ENCODE data around the gene SLC9A3. TPM values are rescaled to one million over a fixed set of nuclear protein-coding genes. Genes with fewer than 3 reads are reported as not detected.

The SLC9A3 gene
- total RNA-seq, 1 experiment from 2014 or later, result 1.5 TPM

DNA sequence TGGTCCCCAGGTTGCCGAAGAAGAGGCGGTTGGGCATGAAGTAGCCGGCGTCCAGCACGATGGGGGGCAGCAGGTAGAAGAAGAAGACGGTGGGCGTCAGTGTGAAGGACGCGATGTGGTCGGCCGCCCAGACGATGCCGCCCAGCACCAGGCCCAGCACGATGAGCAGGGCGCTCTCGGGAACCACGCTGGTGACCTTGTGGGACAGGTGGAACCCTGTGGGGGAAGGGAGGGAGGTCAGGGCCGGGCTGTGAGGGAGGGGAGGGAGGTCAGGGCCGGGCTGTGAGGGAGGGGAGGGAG is 32.4 kb downstream of the SLC9A3 start:
- Histone ChIP-seq H3K27me3 (ENCODE audit: insufficient read depth, low read length) (no peaks in the 10 kb centered on the region), H3K4me3 (replicated peaks in 1 of 2; ENCODE audit: low read depth in 1 of 2, low read length in 2 of 2) (no peak overlapping the region), H3K9me2 (ENCODE audit: insufficient read depth) (no peaks in the 10 kb centered on the region), H3K4me2 (ENCODE audit: low read length) (no peak overlapping the region), H3K9me3 (ENCODE audit: control insufficient read depth in 1 of 2, insufficient read depth in 1 of 2, low read depth in 1 of 2, low read length in 2 of 2) (no peaks in the 10 kb centered on the region), H4K20me1 (ENCODE audit: insufficient read depth) (no peaks in the 10 kb centered on the region), H3K79me2 (ENCODE audit: insufficient read depth, low read length) (no peaks in the 10 kb centered on the region), H3K36me3 (ENCODE audit: control insufficient read depth in 1 of 2, insufficient read depth in 2 of 2, low read length in 2 of 2) (no peaks in the 10 kb centered on the region), H2AFZ (ENCODE audit: low read depth, low read length, poor library complexity, severe bottlenecking) (no peak overlapping the region), H3K27ac (ENCODE audit: low read depth, low read length) (no peak overlapping the region), H3K4me1 (ENCODE audit: control insufficient read depth in 1 of 2, insufficient read depth in 2 of 2, low read length in 2 of 2) (no peaks in the 10 kb centered on the region), H3K9ac (ENCODE audit: low read length) (no peak overlapping the region)
- RAD21 ChIA-PET (ENCODE audit: low non-redundant PET in 1 of 2, low total read pairs in 2 of 2, uncharacterized antibody in 2 of 2, unreplicated experiment in 2 of 2), result no interaction called here
- no TSS peak for BruUV-seq (replicated peaks)
- no peak for TF ChIP-seq ZFX (IDR thresholded peaks at IDR 0.05)
- TF ChIP-seq POLR2AphosphoS5 (IDR thresholded peaks at IDR 0.05; ENCODE audit: low read depth, low read length), result no peak
- no peak for TF ChIP-seq POLR2A (IDR thresholded peaks at IDR 0.05; ENCODE audit: borderline replicate concordance, extremely low read depth, insufficient read depth, insufficient read length)
- TF ChIP-seq EZH2phosphoT487 (IDR thresholded peaks at IDR 0.05; ENCODE audit: borderline replicate concordance), result no peak
- TF ChIP-seq, protein P1, sequence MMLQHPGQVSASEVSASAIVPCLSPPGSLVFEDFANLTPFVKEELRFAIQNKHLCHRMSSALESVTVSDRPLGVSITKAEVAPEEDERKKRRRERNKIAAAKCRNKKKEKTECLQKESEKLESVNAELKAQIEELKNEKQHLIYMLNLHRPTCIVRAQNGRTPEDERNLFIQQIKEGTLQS (IDR thresholded peaks at IDR 0.05), result no peak
- TF ChIP-seq SP1 (IDR thresholded peaks at IDR 0.05; ENCODE audit: low read depth), result no peak
- no peak for TF ChIP-seq ELF1 (IDR thresholded peaks at IDR 0.05; ENCODE audit: borderline replicate concordance, low read depth)
- TF ChIP-seq FOSL1 (IDR thresholded peaks at IDR 0.05; ENCODE audit: low read depth), result no peak
- intact Hi-C loops (cut with micrococcal nuclease), result no loop called here
- ATAC-seq (no peak), DNase-seq (ENCODE audit: low read depth, low spot score) (no peak)
- CTCF ChIA-PET, result no interaction called here
- POLR2A ChIA-PET, result no interaction called here

DNA sequence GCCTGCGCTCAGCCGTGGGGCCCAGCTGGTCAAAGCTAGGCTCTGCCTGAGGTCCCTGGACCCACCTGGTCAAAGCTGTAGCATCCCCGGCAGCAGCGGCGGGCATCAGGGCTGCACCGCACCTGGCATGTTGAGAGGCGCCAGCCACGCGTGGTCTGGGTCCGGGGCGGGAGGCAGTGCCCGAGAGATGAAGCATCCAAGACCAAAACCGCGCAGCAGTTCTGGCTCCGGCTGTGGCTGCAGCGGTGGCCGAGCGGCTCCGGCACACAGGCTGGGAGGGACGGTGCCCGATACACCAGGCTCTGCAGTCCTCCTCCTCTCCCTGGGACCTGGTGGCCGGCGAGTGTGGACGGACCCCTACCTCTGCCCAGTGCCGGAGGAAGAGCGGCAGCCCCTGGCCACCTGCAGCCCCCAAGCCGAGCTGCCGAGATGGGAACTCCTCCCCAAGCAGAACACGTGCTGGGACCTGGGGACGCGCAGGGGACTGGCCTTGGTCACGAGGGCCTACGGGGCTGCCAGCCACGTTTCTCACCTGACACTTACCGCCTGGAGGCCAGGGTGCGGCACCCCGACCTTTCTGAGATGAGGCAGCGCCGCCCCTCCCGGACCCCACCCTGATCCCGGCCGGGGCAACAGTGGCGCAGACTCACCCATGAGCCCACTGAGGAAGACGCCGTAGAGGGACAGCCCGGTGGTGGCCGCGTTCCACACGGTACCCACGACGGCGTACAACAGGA is 33.0 kb downstream of the SLC9A3 start:
- ChIA-PET POLR2A (no interaction called here), RAD21 (ENCODE audit: low non-redundant PET in 1 of 2, low total read pairs in 2 of 2, uncharacterized antibody in 2 of 2, unreplicated experiment in 2 of 2) (no interaction called here), CTCF (no interaction called here)
- H3K9me3 ChIP-seq (ENCODE audit: control insufficient read depth in 1 of 2, insufficient read depth in 1 of 2, low read depth in 1 of 2, low read length in 2 of 2), result no peaks in the 10 kb centered on the region
- no peak overlapping the region for H2AFZ ChIP-seq (ENCODE audit: low read depth, low read length, poor library complexity, severe bottlenecking)
- H3K9ac ChIP-seq (ENCODE audit: low read length), result no peak overlapping the region
- intact Hi-C loops (cut with micrococcal nuclease), result no loop called here
- H3K36me3 ChIP-seq (ENCODE audit: control insufficient read depth in 1 of 2, insufficient read depth in 2 of 2, low read length in 2 of 2), result no peaks in the 10 kb centered on the region
- H3K79me2 ChIP-seq (ENCODE audit: insufficient read depth, low read length), result no peaks in the 10 kb centered on the region
- H3K4me1 ChIP-seq (ENCODE audit: control insufficient read depth in 1 of 2, insufficient read depth in 2 of 2, low read length in 2 of 2), result peaks cover 0 to 3% of the 10 kb centered on the region in 2 experiments; a peak in 3 of 4 replicates
- no peaks in the 10 kb centered on the region for H3K27me3 ChIP-seq (ENCODE audit: insufficient read depth, low read length)
- H3K27ac ChIP-seq (ENCODE audit: low read depth, low read length), result no peak overlapping the region
- H3K4me3 ChIP-seq (replicated peaks in 1 of 2; ENCODE audit: low read depth in 1 of 2, low read length in 2 of 2), result no peak overlapping the region
- DNase-seq (ENCODE audit: low read depth, low spot score) (no peak), ATAC-seq (no peak)
- no peak overlapping the region for H3K4me2 ChIP-seq (ENCODE audit: low read length)
- no peaks in the 10 kb centered on the region for H4K20me1 ChIP-seq (ENCODE audit: insufficient read depth)
- BruUV-seq (replicated peaks), result no TSS peak
- no peaks in the 10 kb centered on the region for H3K9me2 ChIP-seq (ENCODE audit: insufficient read depth)
- TF ChIP-seq EZH2phosphoT487 (IDR thresholded peaks at IDR 0.05; ENCODE audit: borderline replicate concordance) (no peak), CTCF (IDR thresholded peaks at IDR 0.05 in 2 of 3, conservative IDR thresholded peaks at IDR 0.05 in 1 of 3; ENCODE audit: borderline replicate concordance in 1 of 3, insufficient read depth in 1 of 3, low read depth in 2 of 3, low read length in 2 of 3) (no peak)
- TF ChIP-seq, protein P2, sequence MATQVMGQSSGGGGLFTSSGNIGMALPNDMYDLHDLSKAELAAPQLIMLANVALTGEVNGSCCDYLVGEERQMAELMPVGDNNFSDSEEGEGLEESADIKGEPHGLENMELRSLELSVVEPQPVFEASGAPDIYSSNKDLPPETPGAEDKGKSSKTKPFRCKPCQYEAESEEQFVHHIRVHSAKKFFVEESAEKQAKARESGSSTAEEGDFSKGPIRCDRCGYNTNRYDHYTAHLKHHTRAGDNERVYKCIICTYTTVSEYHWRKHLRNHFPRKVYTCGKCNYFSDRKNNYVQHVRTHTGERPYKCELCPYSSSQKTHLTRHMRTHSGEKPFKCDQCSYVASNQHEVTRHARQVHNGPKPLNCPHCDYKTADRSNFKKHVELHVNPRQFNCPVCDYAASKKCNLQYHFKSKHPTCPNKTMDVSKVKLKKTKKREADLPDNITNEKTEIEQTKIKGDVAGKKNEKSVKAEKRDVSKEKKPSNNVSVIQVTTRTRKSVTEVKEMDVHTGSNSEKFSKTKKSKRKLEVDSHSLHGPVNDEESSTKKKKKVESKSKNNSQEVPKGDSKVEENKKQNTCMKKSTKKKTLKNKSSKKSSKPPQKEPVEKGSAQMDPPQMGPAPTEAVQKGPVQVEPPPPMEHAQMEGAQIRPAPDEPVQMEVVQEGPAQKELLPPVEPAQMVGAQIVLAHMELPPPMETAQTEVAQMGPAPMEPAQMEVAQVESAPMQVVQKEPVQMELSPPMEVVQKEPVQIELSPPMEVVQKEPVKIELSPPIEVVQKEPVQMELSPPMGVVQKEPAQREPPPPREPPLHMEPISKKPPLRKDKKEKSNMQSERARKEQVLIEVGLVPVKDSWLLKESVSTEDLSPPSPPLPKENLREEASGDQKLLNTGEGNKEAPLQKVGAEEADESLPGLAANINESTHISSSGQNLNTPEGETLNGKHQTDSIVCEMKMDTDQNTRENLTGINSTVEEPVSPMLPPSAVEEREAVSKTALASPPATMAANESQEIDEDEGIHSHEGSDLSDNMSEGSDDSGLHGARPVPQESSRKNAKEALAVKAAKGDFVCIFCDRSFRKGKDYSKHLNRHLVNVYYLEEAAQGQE (IDR thresholded peaks at IDR 0.05; ENCODE audit: low read depth), result no peak
- TF ChIP-seq, protein P3, sequence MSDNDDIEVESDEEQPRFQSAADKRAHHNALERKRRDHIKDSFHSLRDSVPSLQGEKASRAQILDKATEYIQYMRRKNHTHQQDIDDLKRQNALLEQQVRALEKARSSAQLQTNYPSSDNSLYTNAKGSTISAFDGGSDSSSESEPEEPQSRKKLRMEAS (IDR thresholded peaks at IDR 0.05), result no peak
- TF ChIP-seq, protein P4, sequence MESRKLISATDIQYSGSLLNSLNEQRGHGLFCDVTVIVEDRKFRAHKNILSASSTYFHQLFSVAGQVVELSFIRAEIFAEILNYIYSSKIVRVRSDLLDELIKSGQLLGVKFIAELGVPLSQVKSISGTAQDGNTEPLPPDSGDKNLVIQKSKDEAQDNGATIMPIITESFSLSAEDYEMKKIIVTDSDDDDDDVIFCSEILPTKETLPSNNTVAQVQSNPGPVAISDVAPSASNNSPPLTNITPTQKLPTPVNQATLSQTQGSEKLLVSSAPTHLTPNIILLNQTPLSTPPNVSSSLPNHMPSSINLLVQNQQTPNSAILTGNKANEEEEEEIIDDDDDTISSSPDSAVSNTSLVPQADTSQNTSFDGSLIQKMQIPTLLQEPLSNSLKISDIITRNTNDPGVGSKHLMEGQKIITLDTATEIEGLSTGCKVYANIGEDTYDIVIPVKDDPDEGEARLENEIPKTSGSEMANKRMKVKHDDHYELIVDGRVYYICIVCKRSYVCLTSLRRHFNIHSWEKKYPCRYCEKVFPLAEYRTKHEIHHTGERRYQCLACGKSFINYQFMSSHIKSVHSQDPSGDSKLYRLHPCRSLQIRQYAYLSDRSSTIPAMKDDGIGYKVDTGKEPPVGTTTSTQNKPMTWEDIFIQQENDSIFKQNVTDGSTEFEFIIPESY (IDR thresholded peaks at IDR 0.05; ENCODE audit: extremely low read depth, insufficient replicate concordance, low read length), result no peak
